Left lung (tissue), 10 donors: Measurements from ENCODE around the gene PRSS56. TPM values are rescaled to one million over a fixed set of nuclear protein-coding genes. Genes with fewer than 3 reads are reported as not detected.

Source experiments
- ATAC-seq: fragments of 200-7000 bp; cut with Tn5 transposase; one replicate; pipeline ENCODE4 v1.9.1; 2020; ENCODE audit warnings: moderate library complexity
- DNase-seq, 4 donors: peaks; one replicate each; pipeline ENCODE4 v3.0.0-alpha.2; 2013 to 2020
- H3K27ac ChIP-seq, 2 donors: fragments of 200-600 bp; sonication (generic) in 1 of 2; one replicate each; pipeline versions ENCODE4 v1.5.0 to v1.8.0; 2020 to 2021
- H3K27me3 ChIP-seq, 2 donors: fragments of 200-600 bp; sonication (generic) in 1 of 2; one replicate each; pipeline versions ENCODE4 v1.5.0 to v1.8.0; 2020 to 2021
- H3K36me3 ChIP-seq, 2 donors: fragments of 200-600 bp; sonication (generic) in 1 of 2; one replicate each; pipeline versions ENCODE4 v1.5.0 to v1.8.0; 2020 to 2021
- H3K4me1 ChIP-seq, 2 donors: fragments of 200-600 bp; one replicate each; pipeline ENCODE4 v1.8.0; 2021
- H3K4me3 ChIP-seq, 2 donors: fragments of 200-600 bp; sonication (generic) in 1 of 2; one replicate each; pipeline versions ENCODE4 v1.5.0 to v1.8.0; 2020 to 2021; ENCODE audit warnings: mild to moderate bottlenecking in 1 of 2
- H3K9me3 ChIP-seq, 2 donors: fragments of 200-600 bp; sonication (generic) in 1 of 2; one replicate each; pipeline versions ENCODE4 v1.5.0 to v1.8.0; 2020 to 2021
- CTCF ChIP-seq, 2 donors: fragments of 200-600 bp; sonication (generic) in 1 of 2; IDR thresholded peaks; one replicate each; pipeline versions ENCODE4 v1.5.0 to v1.8.0; 2021; ENCODE audit warnings: antibody characterized with exemption in 2 of 2
- intact Hi-C, 2 donors: fragments of 100-400 bp; cut with DNase I; formaldehyde crosslinking; loops; one replicate each; pipeline versions ENCODE4 v1.11.2 to v1.14.2; 2022
- polyA plus RNA-seq, 6 donors: library from polyadenylated mRNA; unstranded; fragments of 120-200 nt; gene quantifications; one replicate each; pipeline ENCODE4 v1.2.1, GENCODE V29; 2013; ENCODE audit not compliant: insufficient read length in 6 of 6
- total RNA-seq, 2 donors: library from RNA; stranded (reverse); fragmentation: NEBNext Ultra II Directional; extraction: Animal tissue kit (Norgen Biotek cat#: 25700); gene quantifications; one replicate each; pipeline ENCODE4 v1.2.1, GENCODE V29; 2021
- donor health status: DM: no; HTN: yes; CAD: no.
- donor health status: DM: no; HTN: no; CAD: no.

PRSS56 gene
- total and polyA plus RNA-seq, 8 donors: not detected

- intact Hi-C loops: loop anchor here in 1 of 2 donors (10.0 kb wide), 1 partner anchor 622 kb away; no protein-coding TSS in a partner anchor
- DNase-seq: peak in 1 of 4 donors; percentile 61
- Histone ChIP-seq H3K27me3 (peaks cover 45 to 82% of the 10 kb centered on the region in 2 donors), H3K4me3 (no peak overlapping the region), H3K27ac (no peak overlapping the region), H3K4me1 (peaks cover 12 to 28% of the 10 kb centered on the region in 2 donors), H3K36me3 (no peaks in the 10 kb centered on the region), H3K9me3 (no peaks in the 10 kb centered on the region)
- TF ChIP-seq CTCF (IDR thresholded peaks at IDR 0.05): no peak
- no peak for ATAC-seq
These were observed 6.3 kb downstream of the PRSS56 start for GRCh38 chr2:232526372-232526941.

GRCh38 chr2:232527905-232528470, 7.8 kb downstream of the PRSS56 start:
- H3K4me3 ChIP-seq: no peak overlapping the region
- H3K27me3 ChIP-seq: peaks cover 31 to 66% of the 10 kb centered on the region in 2 donors
- ATAC-seq (no peak), DNase-seq (no peak)
- no peaks in the 10 kb centered on the region for H3K9me3 ChIP-seq
- no peak overlapping the region for H3K27ac ChIP-seq
- TF ChIP-seq CTCF (IDR thresholded peaks at IDR 0.05): no peak
- H3K4me1 ChIP-seq: peaks cover 4 to 14% of the 10 kb centered on the region in 2 donors
- H3K36me3 ChIP-seq: no peaks in the 10 kb centered on the region
- intact Hi-C loops: loop anchor here in 1 of 2 donors (10.0 kb wide), 1 partner anchor 623 kb away; no protein-coding TSS in a partner anchor

GRCh38 chr2:232528746-232529460, 8.7 kb downstream of the PRSS56 start:
- TF ChIP-seq CTCF (IDR thresholded peaks at IDR 0.05): no peak
- ATAC-seq: no peak
- DNase-seq: peak in 1 of 4 donors; percentile 50
- H3K27me3 ChIP-seq: peaks cover 22 to 64% of the 10 kb centered on the region in 2 donors
- H3K36me3 ChIP-seq: no peaks in the 10 kb centered on the region
- intact Hi-C loops: loop anchor here in 1 of 2 donors (10.0 kb wide), 1 partner anchor 624 kb away; no protein-coding TSS in a partner anchor
- no peaks in the 10 kb centered on the region for H3K9me3 ChIP-seq
- no peak overlapping the region for H3K27ac ChIP-seq
- peaks cover 3 to 6% of the 10 kb centered on the region in 2 donors for H3K4me1 ChIP-seq
- no peak overlapping the region for H3K4me3 ChIP-seq

- no peaks in the 10 kb centered on the region for H3K36me3 ChIP-seq
- H3K27me3 ChIP-seq: peaks cover 11 to 64% of the 10 kb centered on the region in 2 donors
- no peak for TF ChIP-seq CTCF (IDR thresholded peaks at IDR 0.05)
- no peaks in the 10 kb centered on the region for H3K9me3 ChIP-seq
- no peaks in the 10 kb centered on the region for H3K4me1 ChIP-seq
- H3K27ac ChIP-seq: no peak overlapping the region
- ATAC-seq: no peak
- intact Hi-C loops: loop anchor here in 1 of 2 donors (10.0 kb wide), 1 partner anchor 625 kb away; no protein-coding TSS in a partner anchor
- peak in 1 of 4 donors; percentile 61 for DNase-seq
- H3K4me3 ChIP-seq: no peak overlapping the region
These were observed 9.8 kb downstream of the PRSS56 start for GRCh38 chr2:232529806-232530547.
